NCI-H2107 (cell line): Measurements from ENCODE around the gene SERINC2.
A peak's percentile ranks its signal among the peaks of the same experiment; 100 is the strongest.
"Not testable (repeated sequence)": the region's sequence is repeated elsewhere in the genome, so short reads cannot be mapped to it uniquely, and the experiment has no call there.

Experiments used
- DNase-seq: peaks from one replicate; lab custom pipeline; 2025; lab: John Stamatoyannopoulos, UW

Gene SERINC2

DNA sequence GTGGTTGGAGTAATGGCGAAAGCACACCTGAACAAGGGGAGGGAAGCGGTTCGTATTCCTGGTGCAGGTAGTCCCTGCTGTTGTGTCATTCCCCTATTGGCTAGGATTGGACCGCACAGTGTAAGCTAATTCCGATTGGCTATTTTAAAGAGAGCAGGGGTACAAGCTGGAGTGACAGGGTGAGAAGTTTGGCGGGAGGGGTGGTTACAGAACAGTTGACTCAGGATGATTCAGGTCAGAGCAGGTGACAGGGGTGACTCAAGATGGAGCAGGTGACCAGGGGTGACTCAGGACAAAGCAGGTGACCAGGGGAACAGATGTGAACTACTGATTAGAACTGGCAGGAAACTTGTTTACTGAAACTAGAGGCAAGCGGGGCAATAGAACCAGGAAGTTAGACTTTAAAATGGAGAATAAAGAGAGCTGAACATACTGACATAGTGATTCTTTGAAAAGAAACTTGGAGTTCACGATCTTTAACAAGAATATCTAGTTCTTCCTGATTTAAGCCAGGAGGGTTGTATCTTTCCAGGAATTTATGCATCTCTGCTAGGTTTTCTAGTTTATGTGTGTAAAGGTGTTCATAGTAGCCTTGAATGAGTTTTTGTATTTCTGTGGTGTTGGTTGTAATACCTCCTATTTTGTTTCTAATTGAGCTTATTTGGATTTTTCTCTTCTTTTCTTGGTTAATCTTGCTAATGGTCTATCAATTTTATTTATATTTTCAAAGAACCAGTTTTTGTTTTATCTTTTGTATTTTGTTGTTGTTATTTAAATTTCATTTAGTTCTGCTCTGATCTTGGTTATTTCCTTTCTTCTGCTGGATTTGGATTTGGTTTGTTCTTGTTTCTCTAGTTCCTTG lies 58.7 kb downstream of the SERINC2 start:
- DNase-seq, result not testable (repeated sequence)

DNA sequence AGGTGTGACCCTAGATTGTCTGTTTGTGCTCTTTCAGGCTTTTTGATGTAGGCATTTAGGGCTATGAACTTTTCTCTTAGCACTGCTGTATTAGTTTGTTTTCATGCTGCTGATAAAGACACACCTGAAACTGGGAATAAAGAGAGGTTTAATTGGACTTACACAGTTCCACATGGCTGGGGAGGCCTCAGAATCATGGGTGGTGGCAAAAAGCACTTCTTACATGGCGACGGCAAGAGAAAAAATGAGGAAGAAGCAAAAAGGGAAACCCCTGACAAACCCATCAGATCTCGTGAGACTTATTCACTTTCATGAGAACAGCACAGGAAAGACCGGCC lies 59.3 kb downstream of the SERINC2 start:
- not testable (repeated sequence) for DNase-seq

DNA sequence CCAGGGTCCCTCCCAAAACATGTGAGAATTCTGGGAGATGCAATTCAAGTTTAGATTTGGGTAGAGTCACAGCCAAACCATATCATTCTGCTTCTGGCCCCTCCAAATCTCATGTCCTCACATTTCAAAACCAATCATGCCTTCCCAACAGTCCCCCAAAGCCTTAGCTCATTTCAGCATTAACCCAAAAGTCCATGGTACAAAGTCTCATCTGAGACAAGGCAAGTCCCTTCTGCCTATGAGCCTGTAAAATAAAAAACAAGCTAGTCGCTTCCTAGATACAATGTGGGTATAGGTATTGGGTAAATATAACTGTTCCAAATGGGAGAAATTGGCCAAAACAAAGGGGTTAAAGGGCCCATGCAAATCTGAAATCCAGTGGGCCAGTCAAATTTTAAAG lies 59.7 kb downstream of the SERINC2 start:
- not testable (repeated sequence) for DNase-seq

DNA sequence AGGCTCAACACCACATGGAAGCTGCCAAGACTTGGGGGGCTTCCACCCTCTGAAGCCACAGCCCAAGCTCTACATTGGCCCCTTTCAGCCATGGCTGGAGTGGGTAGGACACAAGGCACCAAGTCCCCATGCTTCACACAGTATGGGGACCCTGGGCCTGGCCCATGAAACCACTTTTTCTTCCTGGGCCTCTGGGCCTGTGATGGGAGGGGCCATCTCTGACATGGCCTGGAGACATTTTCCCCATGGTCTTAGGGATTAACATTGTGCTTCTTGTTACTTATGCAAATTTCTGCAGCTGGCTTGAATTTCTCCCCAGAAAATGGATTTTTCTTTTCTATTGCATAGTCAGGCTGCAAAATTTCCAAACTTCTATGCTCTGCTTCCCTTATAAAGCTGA lies 60.5 kb downstream of the SERINC2 start:
- not testable (repeated sequence) for DNase-seq

DNA sequence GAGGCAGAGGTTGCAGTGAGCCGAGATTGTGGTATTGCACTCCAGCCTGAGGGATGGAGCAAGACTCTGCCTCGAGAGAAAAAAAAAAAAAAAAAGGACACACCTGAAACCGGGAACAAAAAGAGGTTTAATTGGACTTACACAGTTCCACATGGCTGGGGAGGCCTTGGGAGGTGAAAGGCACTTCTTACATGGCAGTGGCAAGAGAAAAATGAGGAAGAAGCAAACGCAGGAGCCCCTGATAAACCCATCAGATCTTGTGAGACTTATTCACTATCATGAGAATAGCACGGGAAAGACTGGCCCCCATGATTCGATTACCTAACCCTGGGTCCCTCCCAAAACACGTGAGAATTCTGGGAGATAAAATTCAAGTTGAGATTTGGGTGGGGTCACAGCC lies 61.6 kb downstream of the SERINC2 start:
- DNase-seq, result not testable (repeated sequence)

DNA sequence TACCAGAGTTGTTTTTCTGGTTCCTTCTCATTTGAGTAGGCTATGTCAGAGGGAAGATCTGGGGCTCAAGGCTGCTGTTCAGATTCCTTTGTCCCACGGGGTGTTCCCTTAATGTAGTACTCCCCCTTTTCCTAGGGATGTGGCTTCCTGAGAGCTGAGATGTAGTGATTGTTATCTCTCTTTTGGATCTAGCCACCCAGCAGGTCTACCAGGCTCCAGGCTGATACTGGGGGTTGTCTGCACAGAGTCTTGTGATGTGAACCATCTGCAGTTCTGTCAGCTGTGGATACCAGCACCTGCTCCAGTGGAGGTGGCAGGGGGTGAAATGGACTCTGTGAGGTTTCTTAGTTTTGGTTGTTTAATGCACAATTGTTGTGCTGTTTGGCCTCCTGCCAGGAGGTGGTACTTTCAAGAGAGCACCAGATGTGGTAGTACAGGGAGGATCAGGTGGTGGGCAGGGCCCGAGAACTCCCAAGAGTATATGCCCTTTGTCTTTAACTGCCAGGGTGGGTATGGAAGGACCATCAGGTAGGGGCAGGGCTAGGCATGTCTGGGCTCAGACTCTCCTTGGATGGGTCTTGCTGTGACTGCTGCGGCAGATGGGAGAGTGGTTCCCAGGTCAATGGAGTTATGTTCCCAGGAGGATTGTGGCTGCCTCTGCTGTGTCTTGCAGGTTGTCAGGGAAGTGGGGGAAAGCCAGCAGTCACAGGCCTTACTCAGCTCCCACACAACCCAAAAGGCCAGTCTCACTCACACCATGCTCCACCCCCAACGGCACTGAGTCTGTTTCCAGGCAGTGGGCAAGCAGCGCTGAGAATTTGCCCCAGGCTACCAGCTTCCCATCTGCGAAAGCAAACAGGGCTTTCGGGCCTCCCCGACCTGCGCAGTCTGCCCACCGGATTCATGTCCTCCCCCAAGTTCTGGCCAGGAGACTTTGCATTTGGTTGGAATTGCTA lies 64.2 kb downstream of the SERINC2 start:
- DNase-seq, result peak; percentile 63

DNA sequence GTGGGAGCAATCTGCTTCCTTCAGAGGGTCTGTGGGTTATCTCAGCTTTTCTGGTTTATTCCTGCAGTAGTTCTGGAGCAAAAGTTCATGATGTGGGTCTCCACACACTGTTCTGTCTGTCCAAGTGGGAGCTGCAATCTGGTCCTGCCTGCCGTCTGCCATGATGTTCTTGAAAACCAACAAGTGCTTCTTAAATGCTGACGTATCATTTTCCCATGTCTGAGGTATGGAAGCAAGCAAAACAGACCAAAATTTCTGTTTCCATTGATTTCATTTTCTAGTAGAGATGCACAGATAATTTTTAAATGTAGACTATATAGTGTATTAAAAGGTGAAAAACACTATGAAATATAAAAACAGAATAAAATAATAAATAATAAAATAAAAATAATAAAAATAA lies 65.2 kb downstream of the SERINC2 start:
- DNase-seq, result no peak

DNA sequence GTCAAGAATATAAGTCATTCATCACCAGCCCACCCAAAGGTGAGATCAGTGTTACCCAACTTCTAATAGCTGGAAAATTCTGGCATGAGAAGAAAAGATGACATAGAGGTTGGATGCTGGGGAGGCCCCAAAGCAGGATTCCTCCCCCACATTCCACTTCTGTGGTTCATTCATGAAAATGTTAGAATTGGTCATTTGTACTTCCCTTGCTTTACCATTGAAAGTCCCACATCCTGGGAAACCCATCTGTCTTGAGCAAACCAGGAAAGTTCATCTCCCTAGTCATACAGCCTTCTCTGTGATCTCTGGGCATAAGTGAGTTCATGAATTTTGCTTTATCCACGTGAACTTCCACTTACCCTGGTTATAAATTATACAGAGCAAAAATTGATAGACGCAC lies 66.8 kb downstream of the SERINC2 start:
- DNase-seq, result no peak

DNA sequence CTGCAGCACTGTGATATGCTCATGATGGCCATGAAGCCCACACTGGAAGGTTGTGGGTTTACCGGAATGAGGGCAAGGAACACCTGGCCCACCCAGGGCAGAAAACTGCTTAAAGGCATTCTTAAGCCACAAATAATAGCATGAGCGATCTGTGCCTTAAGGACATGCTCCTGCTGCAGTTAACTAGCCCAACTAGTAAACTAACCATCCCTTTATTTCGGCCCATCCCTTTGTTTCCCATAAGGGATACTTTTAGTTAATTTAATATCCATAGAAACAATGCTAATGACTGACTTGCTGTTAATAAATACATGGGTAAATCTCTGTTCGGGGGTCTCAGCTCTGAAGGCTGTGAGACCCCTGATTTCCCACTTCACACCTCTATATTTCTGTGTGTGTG lies 67.4 kb downstream of the SERINC2 start:
- DNase-seq, result not testable (repeated sequence)

DNA sequence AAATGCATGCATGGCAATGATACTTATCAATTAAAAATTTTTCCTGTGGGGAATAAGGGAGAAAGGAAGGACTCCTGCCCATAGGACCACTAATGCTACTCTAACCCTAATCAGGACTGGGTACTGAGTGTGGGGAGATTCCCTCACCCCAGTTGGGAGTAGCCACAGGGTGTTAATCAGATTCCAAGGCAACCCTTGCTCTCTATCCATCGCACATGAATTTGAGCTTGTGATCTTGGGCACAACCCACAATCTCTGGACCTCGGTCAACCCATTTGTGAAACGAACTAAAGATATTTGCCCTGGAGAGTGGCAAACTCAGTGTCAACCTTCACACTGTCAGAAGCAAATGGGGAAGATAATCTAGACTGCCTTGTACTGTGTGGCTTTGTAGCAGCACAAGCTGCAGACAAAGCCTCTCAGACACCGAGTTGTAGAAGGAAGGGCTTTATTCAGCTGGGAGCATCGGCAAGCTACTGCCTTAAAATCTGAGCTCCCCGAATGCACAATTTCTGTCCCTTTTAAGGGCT lies 69.5 kb downstream of the SERINC2 start:
- no peak for DNase-seq

DNA sequence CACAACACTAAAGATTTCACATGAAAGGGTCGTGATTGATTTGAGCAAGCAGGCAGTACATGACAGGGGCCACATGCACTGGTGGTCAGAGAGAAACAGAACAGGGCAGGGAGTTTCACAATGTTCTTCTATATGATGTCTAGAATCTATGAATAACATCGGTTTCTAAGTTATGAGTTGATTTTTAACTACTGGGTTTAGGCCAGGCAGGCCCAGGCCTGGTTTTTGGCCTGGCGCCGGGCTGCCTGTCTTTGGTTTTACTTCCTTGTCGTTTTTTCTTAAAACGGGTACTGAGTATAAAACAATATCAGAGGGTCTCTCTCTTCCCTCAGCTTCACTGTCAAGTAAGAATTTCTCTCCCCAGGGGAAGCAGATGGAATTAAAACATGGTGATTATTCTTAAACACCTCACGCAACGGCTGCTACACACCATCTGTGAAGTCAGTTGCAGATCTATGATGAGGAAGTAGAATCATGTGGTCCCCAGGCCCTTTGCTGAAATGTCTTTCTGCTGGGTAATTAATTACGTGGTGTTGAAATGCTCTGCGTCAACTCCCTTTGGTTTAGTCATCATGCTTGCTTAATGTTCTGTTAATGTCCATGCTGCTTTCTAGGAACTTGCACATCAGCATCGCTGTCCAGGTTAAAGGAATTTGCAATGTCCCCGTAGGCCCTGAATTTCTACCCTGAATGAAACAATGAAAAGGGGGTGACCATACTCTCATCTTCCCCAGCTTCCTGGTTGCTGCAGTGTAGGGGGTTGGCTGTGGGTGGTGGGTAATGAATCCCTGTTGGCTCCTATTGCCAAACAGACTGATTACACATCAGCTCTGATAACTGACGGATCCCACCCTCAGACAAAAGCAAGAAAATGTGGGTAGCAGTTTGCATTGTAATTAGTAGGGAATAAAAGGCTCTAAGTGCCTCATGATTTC lies 70.3 kb downstream of the SERINC2 start:
- no peak for DNase-seq
